AG10803 (cell line): ENCODE results near the gene VSTM2L.

Source experiments
- DNase-seq: peaks from one replicate; pipeline ENCODE4 v3.0.0; 2010; ENCODE audit warnings: low read depth
- H3K4me3 ChIP-seq: 2 replicates; pipeline ENCODE4 v1.5.1; 2011; ENCODE audit warnings: mild to moderate bottlenecking, low read length, control low read depth
- TF ChIP-seq, protein P1 (sequence below): conservative IDR thresholded peaks from 2 replicates; pipeline ENCODE4 v1.5.1; 2011; ENCODE audit warnings: mild to moderate bottlenecking, low read length, control low read depth, inconsistent platforms

VSTM2L gene

DNA sequence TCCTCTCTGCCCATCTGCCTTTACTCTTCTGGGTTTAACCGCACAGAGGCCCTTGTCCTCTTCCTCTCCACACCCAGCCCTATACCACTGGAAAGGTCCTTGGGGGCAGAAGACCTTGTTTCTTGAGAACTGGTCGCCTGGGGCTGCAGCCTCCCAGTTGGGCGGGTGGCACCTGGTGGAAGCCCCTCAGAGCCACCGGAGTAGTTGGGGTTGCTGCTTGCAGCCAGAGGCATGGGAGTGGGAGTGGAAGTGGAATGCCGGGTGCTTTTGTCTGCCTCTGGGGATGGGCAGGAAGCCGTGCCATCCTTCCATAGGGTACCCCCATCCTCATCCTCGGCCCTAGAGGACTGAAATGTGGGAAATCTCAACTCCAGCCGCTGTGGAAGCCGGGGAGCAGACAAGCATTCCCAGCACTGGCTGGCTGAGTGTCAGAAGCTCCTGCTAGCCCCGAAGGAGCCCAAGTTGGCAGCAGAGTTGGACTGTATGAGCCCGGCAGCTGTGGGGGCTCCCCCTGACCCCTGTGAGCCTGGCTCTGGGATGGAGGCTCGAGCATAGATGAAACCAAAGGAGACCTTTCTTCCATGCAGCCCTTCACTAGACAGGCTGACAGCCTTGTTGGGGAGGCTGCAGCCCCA is 1.2 kb downstream of the VSTM2L start:
- no peak for DNase-seq
- TF ChIP-seq, protein P1, sequence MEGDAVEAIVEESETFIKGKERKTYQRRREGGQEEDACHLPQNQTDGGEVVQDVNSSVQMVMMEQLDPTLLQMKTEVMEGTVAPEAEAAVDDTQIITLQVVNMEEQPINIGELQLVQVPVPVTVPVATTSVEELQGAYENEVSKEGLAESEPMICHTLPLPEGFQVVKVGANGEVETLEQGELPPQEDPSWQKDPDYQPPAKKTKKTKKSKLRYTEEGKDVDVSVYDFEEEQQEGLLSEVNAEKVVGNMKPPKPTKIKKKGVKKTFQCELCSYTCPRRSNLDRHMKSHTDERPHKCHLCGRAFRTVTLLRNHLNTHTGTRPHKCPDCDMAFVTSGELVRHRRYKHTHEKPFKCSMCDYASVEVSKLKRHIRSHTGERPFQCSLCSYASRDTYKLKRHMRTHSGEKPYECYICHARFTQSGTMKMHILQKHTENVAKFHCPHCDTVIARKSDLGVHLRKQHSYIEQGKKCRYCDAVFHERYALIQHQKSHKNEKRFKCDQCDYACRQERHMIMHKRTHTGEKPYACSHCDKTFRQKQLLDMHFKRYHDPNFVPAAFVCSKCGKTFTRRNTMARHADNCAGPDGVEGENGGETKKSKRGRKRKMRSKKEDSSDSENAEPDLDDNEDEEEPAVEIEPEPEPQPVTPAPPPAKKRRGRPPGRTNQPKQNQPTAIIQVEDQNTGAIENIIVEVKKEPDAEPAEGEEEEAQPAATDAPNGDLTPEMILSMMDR: no peak
- no peak overlapping the region for H3K4me3 ChIP-seq

DNA sequence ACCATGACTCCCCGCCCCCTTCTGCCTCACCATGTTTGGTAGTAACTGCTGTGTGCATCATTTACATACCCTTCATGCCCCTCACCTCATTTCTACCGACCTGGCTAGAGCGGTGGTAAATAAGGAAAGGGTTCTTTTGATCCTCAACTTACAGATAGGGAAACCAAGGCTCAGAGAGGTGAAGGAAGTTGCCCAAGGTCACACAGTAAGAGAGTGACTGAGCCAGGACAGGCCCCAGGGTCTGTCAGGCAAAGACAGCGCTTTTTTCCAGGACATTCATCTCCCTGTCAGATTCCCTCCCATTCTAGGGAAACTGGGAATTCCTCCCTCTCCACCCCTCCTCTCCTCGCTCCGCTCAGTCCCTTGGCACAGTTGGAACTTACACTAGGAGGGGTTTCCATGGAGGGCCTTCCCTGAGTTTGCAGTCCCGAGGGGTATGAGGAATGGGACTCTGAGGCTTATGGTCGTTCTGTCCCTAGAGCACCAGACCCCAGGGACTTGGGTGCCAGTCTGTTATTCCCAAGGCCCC is 2.0 kb downstream of the VSTM2L start:
- DNase-seq: no peak
- no peak overlapping the region for H3K4me3 ChIP-seq
- TF ChIP-seq, protein P1: no peak

DNA sequence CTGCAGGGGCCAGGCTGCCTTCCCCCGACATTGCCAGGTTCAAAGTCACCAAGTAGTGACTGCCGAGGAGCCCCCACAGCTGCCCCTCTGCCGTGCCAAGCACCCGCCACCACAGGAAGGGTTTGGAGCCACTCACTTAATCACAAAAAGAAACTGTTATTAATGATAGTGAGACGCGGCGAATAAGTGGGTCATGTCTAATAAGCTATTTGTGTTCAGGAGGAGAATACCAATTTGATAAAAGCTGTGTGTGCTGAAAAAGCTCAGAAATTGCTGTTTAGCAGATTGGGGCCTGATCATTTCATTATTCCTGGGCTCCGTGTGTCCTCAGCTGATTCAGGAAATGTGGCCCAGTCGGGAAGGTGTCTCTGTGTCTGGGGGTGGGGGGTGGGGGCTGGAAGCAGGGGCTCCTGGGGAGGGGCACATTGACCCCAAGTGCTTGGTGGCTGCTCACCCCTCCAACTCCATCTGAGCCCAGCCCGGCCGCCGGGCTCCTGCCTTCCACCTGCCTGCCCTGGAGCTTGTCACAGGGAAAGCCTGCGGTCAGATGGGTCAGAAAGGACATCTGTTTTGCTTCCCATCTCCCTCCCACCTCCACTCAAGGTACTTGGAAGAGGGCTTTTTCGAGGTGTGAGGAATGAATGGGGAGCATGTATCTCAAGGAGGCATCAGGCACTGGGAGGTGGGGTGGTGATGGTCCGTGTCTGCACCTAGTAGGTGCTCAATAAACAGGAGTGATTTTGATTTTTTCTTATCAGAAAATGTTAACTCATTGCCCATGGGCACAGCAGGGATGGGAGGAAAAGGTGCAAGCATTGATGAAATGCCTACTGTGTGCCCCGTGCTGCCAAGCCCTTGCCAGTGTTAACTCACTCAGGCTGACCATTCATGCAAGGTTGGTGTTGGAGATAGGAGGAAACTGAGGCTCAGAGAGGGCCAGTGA is 3.0 kb downstream of the VSTM2L start:
- H3K4me3 ChIP-seq: no peak overlapping the region
- no peak for DNase-seq
- TF ChIP-seq, protein P1: no peak

DNA sequence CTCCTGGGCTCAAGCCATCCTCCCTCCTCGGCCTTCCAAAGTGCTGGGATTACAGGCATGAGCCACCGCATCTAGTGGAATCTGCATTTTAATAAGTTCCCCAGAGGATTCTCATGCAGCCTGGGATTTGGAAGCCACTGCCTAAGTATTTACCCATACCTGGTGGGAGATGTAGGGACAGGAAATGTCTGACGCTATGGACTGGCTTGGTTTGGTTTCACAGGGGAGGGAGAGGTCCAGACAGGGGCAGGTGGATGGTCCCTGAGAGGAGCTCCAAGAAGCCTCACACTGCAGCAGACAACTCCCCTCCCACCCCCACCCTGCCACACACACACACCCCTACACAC is 4.4 kb downstream of the VSTM2L start:
- DNase-seq: no peak
- H3K4me3 ChIP-seq: no peak overlapping the region
- TF ChIP-seq, protein P1: no peak

DNA sequence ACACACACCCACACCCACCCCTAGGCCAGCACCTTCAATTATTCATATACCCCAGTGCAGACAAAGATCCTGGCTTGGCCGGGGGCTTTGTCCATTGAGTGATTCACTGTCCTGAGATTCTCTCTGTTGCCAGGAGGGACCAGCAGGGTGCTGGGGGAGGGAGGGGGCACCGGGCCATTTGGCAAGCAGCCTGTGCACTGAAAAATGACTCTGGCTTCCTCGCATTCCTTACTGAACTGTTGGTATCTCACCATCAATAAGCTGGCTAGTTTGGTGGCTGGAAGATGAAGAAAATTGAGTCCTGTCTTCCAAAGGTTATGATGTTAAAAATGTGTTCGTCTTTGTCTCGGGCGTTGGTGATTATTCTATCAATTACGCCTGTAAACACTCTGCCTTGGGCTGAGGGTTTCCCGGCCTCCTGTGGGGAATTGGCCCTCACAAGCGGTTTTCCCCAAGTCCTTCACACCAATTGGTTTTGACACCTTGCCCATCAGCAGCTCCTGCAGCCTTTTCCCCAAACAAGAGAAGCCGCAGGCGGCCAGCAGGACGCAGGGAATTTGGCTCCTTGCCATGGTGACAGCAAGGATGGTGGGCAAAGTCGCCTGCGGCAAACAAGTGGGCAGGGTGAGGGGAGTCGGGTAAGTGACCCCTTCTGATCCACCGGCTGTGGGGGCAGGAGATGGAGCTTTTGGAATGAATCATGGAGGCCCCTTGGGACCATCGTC is 4.9 kb downstream of the VSTM2L start:
- no peak overlapping the region for H3K4me3 ChIP-seq
- peak; percentile 85 for DNase-seq

DNA sequence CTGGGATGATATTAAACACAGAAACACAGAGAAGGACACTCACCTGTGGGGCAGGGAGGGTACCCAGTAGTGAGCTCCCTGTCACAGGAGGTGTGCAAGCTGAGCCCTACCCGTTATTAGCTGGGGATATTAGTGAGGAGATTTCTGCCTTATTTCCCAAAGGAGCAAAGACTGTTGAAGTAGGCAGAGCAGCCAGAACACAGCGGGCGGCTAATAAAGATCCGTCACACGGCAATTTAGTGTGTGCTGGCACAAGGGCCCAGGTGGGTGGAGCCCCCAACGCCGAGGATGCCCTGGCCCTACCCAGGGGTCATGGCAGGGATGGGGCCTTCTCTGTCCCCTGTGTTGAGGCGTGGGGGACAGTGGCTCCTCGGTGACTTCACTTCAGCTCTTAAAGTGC is 8.3 kb downstream of the VSTM2L start:
- no peak overlapping the region for H3K4me3 ChIP-seq
- TF ChIP-seq, protein P1: no peak
- no peak for DNase-seq

More for the DNA sequence above, 4.9 kb downstream of the VSTM2L start:
- TF ChIP-seq, protein P1: peak; percentile 7; the same call in 1 of the 2 replicates
